A204.1 (cell line): ENCODE results near the gene ANAPC7.
"Not testable (repeated sequence)": the region's sequence is repeated elsewhere in the genome, so short reads cannot be mapped to it uniquely, and the experiment has no call there.

ENCODE experiments used
- FAIRE-seq: peaks from 2 replicates; lab custom pipeline; 2012; peaks lifted over from hg19 to GRCh38; lab: Jason Lieb, UNC

ANAPC7 gene

GRCh38 chr12:110348431-110349059 lies 55.0 kb downstream of the ANAPC7 start:
- FAIRE-seq: no peak

- FAIRE-seq: no peak
Observed at GRCh38 chr12:110347767-110348166, 55.7 kb downstream of the ANAPC7 start.

DNA sequence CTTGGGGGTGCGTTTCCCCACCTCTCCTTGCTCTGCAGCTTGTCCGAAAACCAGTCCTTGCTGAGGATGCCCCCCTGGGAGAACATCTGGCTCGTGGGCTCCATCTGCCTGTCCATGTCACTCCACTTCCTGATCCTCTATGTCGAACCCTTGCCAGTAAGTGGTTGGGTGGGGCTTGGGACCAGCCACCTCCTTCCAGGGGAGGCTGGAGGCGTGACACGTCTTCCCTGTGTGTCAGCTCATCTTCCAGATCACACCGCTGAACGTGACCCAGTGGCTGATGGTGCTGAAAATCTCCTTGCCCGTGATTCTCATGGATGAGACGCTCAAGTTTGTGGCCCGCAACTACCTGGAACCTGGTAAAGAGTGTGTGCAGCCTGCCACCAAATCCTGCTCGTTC lies 57.5 kb downstream of the ANAPC7 start:
- no peak for FAIRE-seq

- no peak for FAIRE-seq
Observed at GRCh38 chr12:110345176-110345661, 58.3 kb downstream of the ANAPC7 start.

- no peak for FAIRE-seq
Observed at GRCh38 chr12:110344657-110345056, 58.9 kb downstream of the ANAPC7 start.

DNA sequence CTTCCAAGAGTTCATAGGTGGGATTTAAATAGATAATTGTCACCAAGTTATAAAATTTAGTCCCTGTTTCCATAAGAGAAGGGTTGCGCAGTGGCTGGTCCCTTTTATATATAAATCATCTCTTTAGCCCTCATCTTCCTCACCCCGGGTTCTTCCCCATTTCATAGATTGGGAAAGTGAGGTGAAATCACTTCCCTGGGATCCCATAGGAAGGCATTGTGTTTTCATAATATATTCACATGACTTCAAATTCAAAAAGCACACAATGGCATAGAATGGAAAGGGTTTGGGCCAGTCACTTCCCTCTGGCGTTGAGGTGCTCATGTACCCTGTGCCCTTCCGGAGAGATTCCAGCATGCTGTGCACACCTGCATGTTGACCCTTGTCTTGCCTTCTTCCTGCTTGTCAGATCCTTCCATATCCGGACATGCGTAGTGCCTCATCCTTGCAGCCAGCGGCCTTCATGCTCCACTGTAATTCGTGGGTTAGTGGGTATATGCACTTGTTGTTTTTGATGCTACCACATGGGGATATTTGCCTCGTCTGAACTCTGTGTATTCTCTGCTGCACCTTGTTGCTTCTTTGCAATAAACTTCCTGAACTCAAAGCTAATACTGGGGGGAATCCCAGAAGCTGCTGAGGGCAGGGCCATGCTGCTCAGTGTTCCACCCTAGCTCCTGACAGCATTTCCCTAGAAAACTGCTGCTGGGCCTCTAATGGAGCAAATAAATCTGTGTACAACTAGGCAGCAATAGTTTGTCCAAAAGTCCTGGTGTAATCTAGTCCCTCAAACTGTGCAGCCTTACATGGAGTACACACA lies 59.6 kb downstream of the ANAPC7 start:
- no peak for FAIRE-seq

DNA sequence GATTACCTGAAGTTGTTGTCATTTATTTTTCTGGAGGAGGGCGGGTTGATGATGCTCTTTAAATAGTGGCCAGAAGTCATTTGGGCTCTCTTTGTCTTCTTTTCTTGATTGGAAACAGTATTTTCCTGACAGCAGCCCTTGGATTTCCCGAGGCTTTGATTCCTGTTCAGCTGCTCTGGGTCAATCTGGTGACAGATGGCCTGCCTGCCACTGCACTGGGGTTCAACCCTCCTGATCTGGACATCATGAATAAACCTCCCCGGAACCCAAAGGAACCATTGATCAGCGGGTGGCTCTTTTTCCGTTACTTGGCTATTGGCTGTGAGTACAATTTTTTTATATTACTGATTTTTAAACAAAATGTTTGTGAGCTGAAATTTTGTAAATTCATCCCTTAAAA lies 60.4 kb downstream of the ANAPC7 start:
- FAIRE-seq: no peak

GRCh38 chr12:110342157-110342556 lies 61.4 kb downstream of the ANAPC7 start:
- no peak for FAIRE-seq

DNA sequence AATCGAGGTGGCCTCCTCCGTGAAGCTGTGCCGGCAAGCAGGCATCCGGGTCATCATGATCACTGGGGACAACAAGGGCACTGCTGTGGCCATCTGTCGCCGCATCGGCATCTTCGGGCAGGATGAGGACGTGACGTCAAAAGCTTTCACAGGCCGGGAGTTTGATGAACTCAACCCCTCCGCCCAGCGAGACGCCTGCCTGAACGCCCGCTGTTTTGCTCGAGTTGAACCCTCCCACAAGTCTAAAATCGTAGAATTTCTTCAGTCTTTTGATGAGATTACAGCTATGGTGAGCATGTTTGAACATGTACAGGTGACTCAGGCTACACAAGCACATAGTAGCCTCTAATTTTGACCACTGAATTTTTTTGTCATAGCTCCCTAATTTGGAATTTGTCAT lies 62.8 kb downstream of the ANAPC7 start:
- FAIRE-seq: no peak

GRCh38 chr12:110340261-110340660 lies 63.2 kb downstream of the ANAPC7 start:
- not testable (repeated sequence) for FAIRE-seq

GRCh38 chr12:110339184-110339952 lies 64.1 kb downstream of the ANAPC7 start:
- FAIRE-seq: no peak

DNA sequence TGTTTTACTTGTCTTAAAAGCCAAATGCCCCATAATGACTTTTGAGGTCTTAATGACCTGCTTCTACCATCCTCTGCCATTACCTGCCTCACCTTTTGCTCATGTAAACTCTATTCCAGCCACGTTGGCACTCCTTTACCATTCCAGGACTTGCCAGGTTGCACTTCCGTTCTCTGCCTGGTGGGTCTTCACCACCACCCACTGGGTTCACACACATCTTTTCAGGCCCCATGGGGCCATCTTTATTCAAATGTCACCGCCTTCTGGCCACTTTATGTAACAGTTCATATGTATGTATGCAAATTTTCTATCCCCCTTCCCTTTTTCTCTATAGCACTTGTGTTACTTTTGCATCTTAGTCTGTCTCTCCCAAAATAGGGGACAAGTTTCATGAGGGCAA lies 64.8 kb downstream of the ANAPC7 start:
- no peak for FAIRE-seq

- no peak for FAIRE-seq
Observed at GRCh38 chr12:110337912-110338710, 65.4 kb downstream of the ANAPC7 start.

GRCh38 chr12:110335481-110336045 lies 67.9 kb downstream of the ANAPC7 start:
- no peak for FAIRE-seq

GRCh38 chr12:110333201-110333600 lies 70.3 kb downstream of the ANAPC7 start:
- FAIRE-seq: no peak

GRCh38 chr12:110330544-110330943 lies 73.0 kb downstream of the ANAPC7 start:
- FAIRE-seq: no peak

GRCh38 chr12:110330124-110330523 lies 73.4 kb downstream of the ANAPC7 start:
- FAIRE-seq: no peak

GRCh38 chr12:110329710-110330109 lies 73.8 kb downstream of the ANAPC7 start:
- no peak for FAIRE-seq
